Measurements from ENCODE around the gene MB21D2.
A peak's percentile ranks its signal among the peaks of the same experiment; 100 is the strongest.
"Not testable (repeated sequence)": the region's sequence is repeated elsewhere in the genome, so short reads cannot be mapped to it uniquely, and the experiment has no call there.

The MB21D2 gene

GRCh38 chr3:192799721-192800120 is 117.9 kb downstream of the MB21D2 start:
- no peak for DNase-seq

- DNase-seq = no peak
Observed at GRCh38 chr3:192795021-192795420, 122.6 kb downstream of the MB21D2 start.

- no peak for DNase-seq
Observed at GRCh38 chr3:192794216-192794615, 123.4 kb downstream of the MB21D2 start.

- DNase-seq = not testable (repeated sequence)
Observed at GRCh38 chr3:192788816-192789515, 128.7 kb downstream of the MB21D2 start.

- no peak for DNase-seq
Observed at GRCh38 chr3:192778508-192778907, 139.1 kb downstream of the MB21D2 start.

GRCh38 chr3:192774341-192774740 is 143.3 kb downstream of the MB21D2 start:
- not testable (repeated sequence) for DNase-seq

GRCh38 chr3:192772240-192772894 is 145.3 kb downstream of the MB21D2 start:
- DNase-seq = peak; percentile 32

GRCh38 chr3:192758654-192759053 is 159.0 kb downstream of the MB21D2 start:
- DNase-seq = no peak

- DNase-seq = no peak
Observed at GRCh38 chr3:192751148-192751547, 166.5 kb downstream of the MB21D2 start.

- no peak for DNase-seq
Observed at GRCh38 chr3:192750201-192750600, 167.5 kb downstream of the MB21D2 start.

GRCh38 chr3:192747746-192748145 is 169.9 kb downstream of the MB21D2 start:
- no peak for DNase-seq

- no peak for DNase-seq
Observed at GRCh38 chr3:192747145-192747544, 170.5 kb downstream of the MB21D2 start.

All from NCI-H1092 (cell line).